HG03280 (cell line): ENCODE data around the gene AUTS2.
A peak's percentile ranks its signal among the peaks of the same experiment; 100 is the strongest.

ENCODE experiments used
- ATAC-seq: cut with Tn5 transposase; IDR thresholded peaks from one replicate; pipeline ENCODE4 v1.9.1; 2021; ENCODE audit warnings: mild to moderate bottlenecking, moderate library complexity; ENCODE audit not compliant: unreplicated experiment

Gene AUTS2

GRCh38 chr7:69840248-69840647 is 242.0 kb downstream of the AUTS2 start:
- ATAC-seq: no peak

- ATAC-seq: peak; percentile 70
These were observed 245.4 kb downstream of the AUTS2 start for GRCh38 chr7:69843653-69844052.

- ATAC-seq: no peak
These were observed 246.1 kb downstream of the AUTS2 start for GRCh38 chr7:69844264-69844868.

- ATAC-seq: no peak
These were observed 247.6 kb downstream of the AUTS2 start for GRCh38 chr7:69845721-69846495.

GRCh38 chr7:69847921-69848612 is 249.8 kb downstream of the AUTS2 start:
- ATAC-seq: no peak

GRCh38 chr7:69849268-69849667 is 251.0 kb downstream of the AUTS2 start:
- no peak for ATAC-seq

- no peak for ATAC-seq
These were observed 258.7 kb downstream of the AUTS2 start for GRCh38 chr7:69857014-69857413.

GRCh38 chr7:69858471-69858870 is 260.2 kb downstream of the AUTS2 start:
- ATAC-seq: no peak

- no peak for ATAC-seq
These were observed 261.1 kb downstream of the AUTS2 start for GRCh38 chr7:69859342-69859741.

GRCh38 chr7:69860486-69860885 is 262.2 kb downstream of the AUTS2 start:
- ATAC-seq: no peak

GRCh38 chr7:69860941-69861622 is 262.8 kb downstream of the AUTS2 start:
- no peak for ATAC-seq

GRCh38 chr7:69862413-69863064 is 264.3 kb downstream of the AUTS2 start:
- ATAC-seq: no peak

GRCh38 chr7:69864274-69864673 is 266.0 kb downstream of the AUTS2 start:
- ATAC-seq: no peak

- no peak for ATAC-seq
These were observed 266.5 kb downstream of the AUTS2 start for GRCh38 chr7:69864822-69865221.

GRCh38 chr7:69868921-69869320 is 270.6 kb downstream of the AUTS2 start:
- no peak for ATAC-seq

- ATAC-seq: no peak
These were observed 273.1 kb downstream of the AUTS2 start for GRCh38 chr7:69871213-69871885.

- ATAC-seq: no peak
These were observed 273.8 kb downstream of the AUTS2 start for GRCh38 chr7:69871886-69872569.

- no peak for ATAC-seq
These were observed 275.2 kb downstream of the AUTS2 start for GRCh38 chr7:69873512-69873911.

- no peak for ATAC-seq
These were observed 279.7 kb downstream of the AUTS2 start for GRCh38 chr7:69878015-69878414.

- no peak for ATAC-seq
These were observed 280.3 kb downstream of the AUTS2 start for GRCh38 chr7:69878591-69878990.
